Measurements from ENCODE around the gene CTIF. TPM values are rescaled to one million over a fixed set of nuclear protein-coding genes. Genes with fewer than 3 reads are reported as not detected.

The CTIF gene
- total RNA-seq, 1 donor from 2014 or later: 51.5 TPM

GRCh38 chr18:48545757-48546321 lies 7.0 kb downstream of the CTIF start:
- peaks cover 75% of the 10 kb centered on the region for H3K4me1 Mint-ChIP-seq (ENCODE audit: unreplicated experiment)
- no peaks in the 10 kb centered on the region for H3K9me3 Mint-ChIP-seq (ENCODE audit: unreplicated experiment)
- peak overlapping the region; percentile 82 for H3K4me3 Mint-ChIP-seq (ENCODE audit: unreplicated experiment)
- DNase-seq (ENCODE audit: low spot score): peak; percentile 87
- no peak for TF ChIP-seq CTCF (IDR thresholded peaks at IDR 0.05; ENCODE audit: unreplicated experiment)
- H3K36me3 Mint-ChIP-seq (ENCODE audit: low read depth, unreplicated experiment): peaks cover 4% of the 10 kb centered on the region
- H3K27ac Mint-ChIP-seq (ENCODE audit: unreplicated experiment): peak overlapping the region; percentile 99
- peaks cover 14% of the 10 kb centered on the region for H3K27me3 Mint-ChIP-seq (ENCODE audit: unreplicated experiment)

GRCh38 chr18:48546396-48546795 lies 7.6 kb downstream of the CTIF start:
- TF ChIP-seq CTCF (IDR thresholded peaks at IDR 0.05; ENCODE audit: unreplicated experiment): no peak
- H3K9me3 Mint-ChIP-seq (ENCODE audit: unreplicated experiment): no peaks in the 10 kb centered on the region
- H3K4me3 Mint-ChIP-seq (ENCODE audit: unreplicated experiment): peak overlapping the region; percentile 70
- no peak for DNase-seq (ENCODE audit: low spot score)
- H3K4me1 Mint-ChIP-seq (ENCODE audit: unreplicated experiment): peaks cover 74% of the 10 kb centered on the region
- H3K27ac Mint-ChIP-seq (ENCODE audit: unreplicated experiment): peak overlapping the region; percentile 99
- peaks cover 8% of the 10 kb centered on the region for H3K36me3 Mint-ChIP-seq (ENCODE audit: low read depth, unreplicated experiment)
- H3K27me3 Mint-ChIP-seq (ENCODE audit: unreplicated experiment): peaks cover 14% of the 10 kb centered on the region

GRCh38 chr18:48547531-48547981 lies 8.7 kb downstream of the CTIF start:
- DNase-seq (ENCODE audit: low spot score): no peak
- Mint-ChIP-seq H3K36me3 (ENCODE audit: low read depth, unreplicated experiment) (peaks cover 8% of the 10 kb centered on the region), H3K4me1 (ENCODE audit: unreplicated experiment) (peaks cover 69% of the 10 kb centered on the region), H3K27ac (ENCODE audit: unreplicated experiment) (peak overlapping the region; percentile 64), H3K27me3 (ENCODE audit: unreplicated experiment) (peaks cover 14% of the 10 kb centered on the region), H3K9me3 (ENCODE audit: unreplicated experiment) (no peaks in the 10 kb centered on the region), H3K4me3 (ENCODE audit: unreplicated experiment) (no peak overlapping the region)
- no peak for TF ChIP-seq CTCF (IDR thresholded peaks at IDR 0.05; ENCODE audit: unreplicated experiment)

- H3K27ac Mint-ChIP-seq (ENCODE audit: unreplicated experiment): peak overlapping the region; percentile 89
- peaks cover 14% of the 10 kb centered on the region for H3K27me3 Mint-ChIP-seq (ENCODE audit: unreplicated experiment)
- no peak for TF ChIP-seq CTCF (IDR thresholded peaks at IDR 0.05; ENCODE audit: unreplicated experiment)
- peaks cover 66% of the 10 kb centered on the region for H3K4me1 Mint-ChIP-seq (ENCODE audit: unreplicated experiment)
- H3K9me3 Mint-ChIP-seq (ENCODE audit: unreplicated experiment): no peaks in the 10 kb centered on the region
- H3K36me3 Mint-ChIP-seq (ENCODE audit: low read depth, unreplicated experiment): peaks cover 8% of the 10 kb centered on the region
- no peak for DNase-seq (ENCODE audit: low spot score)
- H3K4me3 Mint-ChIP-seq (ENCODE audit: unreplicated experiment): no peak overlapping the region
Observed at GRCh38 chr18:48548011-48548771, 9.4 kb downstream of the CTIF start.

- Mint-ChIP-seq H3K4me3 (ENCODE audit: unreplicated experiment) (no peak overlapping the region), H3K27ac (ENCODE audit: unreplicated experiment) (peak overlapping the region; percentile 89), H3K4me1 (ENCODE audit: unreplicated experiment) (peaks cover 59% of the 10 kb centered on the region), H3K9me3 (ENCODE audit: unreplicated experiment) (no peaks in the 10 kb centered on the region), H3K36me3 (ENCODE audit: low read depth, unreplicated experiment) (peaks cover 8% of the 10 kb centered on the region), H3K27me3 (ENCODE audit: unreplicated experiment) (peaks cover 14% of the 10 kb centered on the region)
- no peak for DNase-seq (ENCODE audit: low spot score)
- no peak for TF ChIP-seq CTCF (IDR thresholded peaks at IDR 0.05; ENCODE audit: unreplicated experiment)
Observed at GRCh38 chr18:48548921-48549320, 10.1 kb downstream of the CTIF start.
